HG03095 (cell line): Measurements from ENCODE around the gene CSTA.

Experiments used
- ATAC-seq: cut with Tn5 transposase; IDR thresholded peaks from one replicate; pipeline ENCODE4 v1.9.1; 2021; ENCODE audit warnings: moderate library complexity; ENCODE audit not compliant: unreplicated experiment

CSTA gene

GRCh38 chr3:122324871-122325323 lies at the start of gene CSTA:
Gene CSTA, plus strand, starts transcription at chr3:122325248. Its CDS starts 45 bp downstream, at chr3:122325293.
- ATAC-seq = no peak

GRCh38 chr3:122281891-122282290 lies 43.2 kb upstream of the CSTA start:
- ATAC-seq = no peak

- ATAC-seq = no peak
Measured at GRCh38 chr3:122283796-122284445, 41.1 kb upstream of the CSTA start.

- ATAC-seq = no peak
Measured at GRCh38 chr3:122284486-122284885, 40.6 kb upstream of the CSTA start.

GRCh38 chr3:122294359-122294758 lies 30.7 kb upstream of the CSTA start:
- no peak for ATAC-seq

GRCh38 chr3:122295266-122296062 lies 29.6 kb upstream of the CSTA start:
- ATAC-seq = no peak

GRCh38 chr3:122298239-122298638 lies 26.8 kb upstream of the CSTA start:
- peak; percentile 51 for ATAC-seq

GRCh38 chr3:122299215-122299614 lies 25.8 kb upstream of the CSTA start:
- no peak for ATAC-seq

- no peak for ATAC-seq
Measured at GRCh38 chr3:122299872-122300460, 25.1 kb upstream of the CSTA start.

GRCh38 chr3:122301063-122301462 lies 24.0 kb upstream of the CSTA start:
- ATAC-seq = peak; percentile 69

- no peak for ATAC-seq
Measured at GRCh38 chr3:122305818-122306621, 19.0 kb upstream of the CSTA start.

GRCh38 chr3:122306622-122306953 lies 18.5 kb upstream of the CSTA start:
- no peak for ATAC-seq

GRCh38 chr3:122307094-122307687 lies 17.9 kb upstream of the CSTA start:
- no peak for ATAC-seq

GRCh38 chr3:122307976-122308375 lies 17.1 kb upstream of the CSTA start:
- ATAC-seq = no peak

- no peak for ATAC-seq
Measured at GRCh38 chr3:122310361-122310760, 14.7 kb upstream of the CSTA start.

GRCh38 chr3:122312826-122313225 lies 12.2 kb upstream of the CSTA start:
- no peak for ATAC-seq

- ATAC-seq = no peak
Measured at GRCh38 chr3:122313281-122313680, 11.8 kb upstream of the CSTA start.

GRCh38 chr3:122314228-122314876 lies 10.7 kb upstream of the CSTA start:
- no peak for ATAC-seq

- no peak for ATAC-seq
Measured at GRCh38 chr3:122315619-122316018, 9.4 kb upstream of the CSTA start.

- ATAC-seq = no peak
Measured at GRCh38 chr3:122316368-122316767, 8.7 kb upstream of the CSTA start.
